GM12878 (cell line): Measurements from ENCODE around the gene MYO7B. TPM values are rescaled to one million over a fixed set of nuclear protein-coding genes. Genes with fewer than 3 reads are reported as not detected.

Experiments
- ATAC-seq: fragments of 200-7000 bp; cut with Tn5 transposase; 3 replicates; pipeline ENCODE4 v1.9.1; 2020; ENCODE audit warnings: mild to moderate bottlenecking, moderate library complexity
- BruUV-seq: library from RNA; stranded (reverse); fragments of 400-500 nt; replicated peaks from 2 replicates; lab custom pipeline; 2021; lab: Mats Ljungman, UMichigan
- CTCF ChIA-PET: fragments of 300-600 bp; sonication (Branson Sonifier 250); formaldehyde crosslinking; extraction: SDS; loops from one replicate; lab custom pipeline; 2021; ENCODE audit warnings: inconsistent platforms; lab: Yijun Ruan, JAX
- POLR2A ChIA-PET: fragments of 350-600 bp; formaldehyde crosslinking; extraction: SDS; loops from one replicate; lab custom pipeline; 2021; ENCODE audit warnings: inconsistent platforms; lab: Charles Lee
- RAD21 ChIA-PET: fragments of 300-600 bp; sonication (Branson Sonifier 250); formaldehyde crosslinking; loops from one replicate; lab custom pipeline; 2023; ENCODE audit warnings: antibody characterized with exemption; ENCODE audit not compliant: unreplicated experiment; lab: Charles Lee
- SMC1A ChIA-PET: fragments of 300-600 bp; sonication (Branson Sonifier 250); formaldehyde crosslinking; loops from one replicate; lab custom pipeline; 2023; ENCODE audit not compliant: unreplicated experiment, uncharacterized antibody; lab: Charles Lee
- DNase-seq: peaks from one replicate; pipeline ENCODE4 v3.0.0-alpha.2; 2011; ENCODE audit warnings: low read depth, low spot score
- FAIRE-seq: peaks from 3 replicates; lab custom pipeline; 2011; peaks lifted over from hg19 to GRCh38; lab: Jason Lieb, UNC
- H2AFZ ChIP-seq: 2 replicates; pipeline ENCODE4 v1.6.0; 2011; ENCODE audit warnings: low read depth, low read length, control low read depth; ENCODE audit not compliant: control insufficient read depth
- H3K27ac ChIP-seq: 2 replicates; pipeline ENCODE4 v1.5.1; 2011; ENCODE audit warnings: control low read depth; ENCODE audit not compliant: control insufficient read depth, insufficient read depth
- H3K27me3 ChIP-seq, 2 experiments: replicated peaks in 1 of 2; 2 replicates each; pipeline versions ENCODE4 v1.6.0 to v1.6.1; 2011; ENCODE audit warnings: low read length in 1 of 2; ENCODE audit not compliant: control insufficient read depth in 2 of 2, insufficient read depth in 2 of 2
- H3K36me3 ChIP-seq, 2 experiments: 2 replicates each; pipeline ENCODE4 v1.5.1; 2011; ENCODE audit warnings: low read length in 1 of 2; ENCODE audit not compliant: control insufficient read depth in 2 of 2, insufficient read depth in 2 of 2
- H3K4me1 ChIP-seq: 2 replicates; pipeline ENCODE4 v1.6.1; 2011; ENCODE audit warnings: mild to moderate bottlenecking, low read length, moderate library complexity, mixed read lengths; ENCODE audit not compliant: control insufficient read depth, insufficient read depth
- H3K4me2 ChIP-seq: 2 replicates; pipeline ENCODE4 v1.6.0; 2011; ENCODE audit warnings: control low read depth; ENCODE audit not compliant: control insufficient read depth, insufficient read depth
- H3K4me3 ChIP-seq: fragments of 200-600 bp; sonication (generic); 2 replicates; pipeline ENCODE4 v1.5.1; 2016
- H3K79me2 ChIP-seq: 2 replicates; pipeline ENCODE4 v1.6.0; 2011; ENCODE audit warnings: low read length; ENCODE audit not compliant: control insufficient read depth, insufficient read depth
- H3K9ac ChIP-seq: 2 replicates; pipeline ENCODE4 v1.8.0; 2011; ENCODE audit warnings: low read length, control low read depth, mixed read lengths; ENCODE audit not compliant: control insufficient read depth, insufficient read depth
- H3K9me3 ChIP-seq: replicated peaks from 3 replicates; pipeline ENCODE4 v1.5.1; 2011; ENCODE audit warnings: mild to moderate bottlenecking, low read length; ENCODE audit not compliant: control insufficient read depth, insufficient read depth
- H4K20me1 ChIP-seq: 2 replicates; pipeline ENCODE4 v1.6.0; 2011; ENCODE audit not compliant: control insufficient read depth, insufficient read depth
- CBX3 ChIP-seq: fragments of 200-600 bp; sonication (generic); IDR thresholded peaks from 2 replicates; pipeline ENCODE4 v1.6.1; 2016; ENCODE audit warnings: low read depth, borderline replicate concordance
- CEBPZ ChIP-seq: fragments of 150-350 bp; IDR thresholded peaks from 2 replicates; pipeline ENCODE4 v1.6.1; 2016; ENCODE audit warnings: low read depth, low read length
- GABPA ChIP-seq: IDR thresholded peaks from 2 replicates; pipeline ENCODE4 v1.6.1; 2014; ENCODE audit warnings: antibody characterized with exemption, low read depth, mild to moderate bottlenecking, inconsistent platforms
- IKZF2 ChIP-seq, 2 experiments: fragments of 450-650 bp; IDR thresholded peaks; 2 replicates each; pipeline ENCODE4 v1.6.1; 2017; ENCODE audit warnings: mild to moderate bottlenecking in 2 of 2, moderate library complexity in 2 of 2
- MEF2A ChIP-seq: IDR thresholded peaks from 2 replicates; pipeline ENCODE4 v1.6.1; 2011; ENCODE audit warnings: low read depth, mild to moderate bottlenecking, low read length, moderate library complexity; ENCODE audit not compliant: insufficient read depth
- MEF2B ChIP-seq: fragments of 450-650 bp; IDR thresholded peaks from 2 replicates; pipeline ENCODE4 v1.6.1; 2018; ENCODE audit warnings: mild to moderate bottlenecking, moderate library complexity; ENCODE audit not compliant: partially characterized antibody, poor library complexity, severe bottlenecking
- NFYB ChIP-seq: IDR thresholded peaks from 2 replicates; pipeline ENCODE4 v1.6.1; 2011; ENCODE audit warnings: low read depth, mild to moderate bottlenecking, low read length, improper control_type of control experiment, moderate library complexity; ENCODE audit not compliant: insufficient read depth
- POU2F2 ChIP-seq: IDR thresholded peaks from 3 replicates; pipeline ENCODE4 v1.6.1; 2011; ENCODE audit warnings: low read depth, mild to moderate bottlenecking, low read length, borderline replicate concordance
- RAD21 ChIP-seq: IDR thresholded peaks from 2 replicates; pipeline ENCODE4 v1.6.1; 2011; ENCODE audit warnings: mild to moderate bottlenecking, low read depth, low read length, moderate library complexity; ENCODE audit not compliant: insufficient read depth
- RCOR1 ChIP-seq: conservative IDR thresholded peaks from 2 replicates; pipeline ENCODE4 v1.6.1; 2012; ENCODE audit warnings: low read depth, low read length, improper control_type of control experiment
- SIX5 ChIP-seq: IDR thresholded peaks from 2 replicates; pipeline ENCODE4 v1.6.1; 2011; ENCODE audit warnings: mild to moderate bottlenecking, low read depth, low read length, moderate library complexity; ENCODE audit not compliant: severe bottlenecking
- STAT3 ChIP-seq: IDR thresholded peaks from 2 replicates; pipeline ENCODE4 v1.6.1; 2011; ENCODE audit warnings: low read depth, low read length, improper control_type of control experiment
- YY1 ChIP-seq: IDR thresholded peaks from 2 replicates; pipeline ENCODE4 v1.6.1; 2011; ENCODE audit warnings: low read depth, mild to moderate bottlenecking, low read length
- ZNF274 ChIP-seq: IDR thresholded peaks from one replicate; pipeline ENCODE4 v1.8.0; 2011; ENCODE audit not compliant: insufficient read length, insufficient read depth
- ZNF384 ChIP-seq: IDR thresholded peaks from 2 replicates; pipeline ENCODE4 v1.6.1; 2012; ENCODE audit warnings: low read depth, mild to moderate bottlenecking, low read length, improper control_type of control experiment, borderline replicate concordance
- ZNF622 ChIP-seq: fragments of 450-650 bp; IDR thresholded peaks from 2 replicates; pipeline ENCODE4 v1.6.1; 2017; ENCODE audit warnings: mild to moderate bottlenecking, inconsistent platforms
- WGBS: methylation state at CpG from one replicate; pipeline ENCODE4 v1.1.6; 2016; ENCODE audit warnings: low lambda C conversion rate; ENCODE audit not compliant: insufficient replicate concordance, insufficient coverage; ENCODE audit errors: missing lambda C conversion rate; 5-methylcytosine and 5-hydroxymethylcytosine counted together
- in situ Hi-C: fragments of 300-500 bp; cut with MboI; formaldehyde crosslinking; loops from 9 replicates; pipeline ENCODE4 v1.14.3; 2018; ENCODE audit warnings: mixed read lengths
- intact Hi-C: fragments of 100-400 bp; cut with micrococcal nuclease; formaldehyde crosslinking; loops from one replicate; pipeline ENCODE4 v1.14.2; 2022; ENCODE audit not compliant: unreplicated experiment
- polyA plus RNA-seq, 11 experiments: library from polyadenylated mRNA; depleted of rRNA in 4 of 11; unstranded in 6 of 11; stranded (reverse) in 5 of 11; fragments of >200 nt; fragmentation: Nextera tagmentation in 4 of 11; fragmentation: Illumina TruSeq in 1 of 11; extraction: Ambion mirVana in 4 of 11; extraction: Trizol in 1 of 11; gene quantifications; 1 replicate in 1 of 11; 2 replicates in 10 of 11; pipeline versions ENCODE4 v1.2.1 to v1.2.3, GENCODE V29; 2011 to 2016; ENCODE audit warnings: inconsistent platforms in 2 of 11, missing spikeins in 2 of 11, low read depth in 1 of 11
- total RNA-seq, 4 experiments: library from RNA; depleted of rRNA in 3 of 4; stranded (reverse); fragments of >200 nt in 3 of 4; fragmentation: Illumina TruSeq in 1 of 4; extraction: Trizol in 1 of 4; gene quantifications; 2 replicates each; pipeline versions ENCODE4 v1.2.1 to v1.2.3, GENCODE V29; 2013 to 2021
- TF ChIP-seq, protein P1 (sequence below): fragments of 450-650 bp; IDR thresholded peaks from 2 replicates; pipeline ENCODE4 v1.6.1; 2017; ENCODE audit warnings: low read depth, mild to moderate bottlenecking, moderate library complexity
- TF ChIP-seq, protein P2 (sequence below): IDR thresholded peaks from 2 replicates; pipeline ENCODE4 v1.6.1; 2011; ENCODE audit warnings: low read depth, mild to moderate bottlenecking, low read length, moderate library complexity, borderline replicate concordance; ENCODE audit errors: extremely low read depth

Gene MYO7B
- total and polyA plus RNA-seq, 10 of the 15 experiments (the other 5 are each of a cell fraction or from before 2014, with no cell fraction given) = 0.08 to 4.8 (median 1.2) TPM

- Histone ChIP-seq H3K27me3 (no peaks in the 10 kb centered on the region), H3K79me2 (no peaks in the 10 kb centered on the region), H3K9ac (no peak overlapping the region), H3K4me1 (no peaks in the 10 kb centered on the region), H2AFZ (no peak overlapping the region), H3K4me2 (no peak overlapping the region), H3K9me3 (no peaks in the 10 kb centered on the region), H3K36me3 (no peaks in the 10 kb centered on the region), H3K4me3 (no peak overlapping the region), H4K20me1 (no peaks in the 10 kb centered on the region), H3K27ac (no peak overlapping the region)
- CTCF ChIA-PET = interaction anchor here (0.6 to 1.9 kb wide), 5 partner anchors 9 to 616 kb away, joined by 3 to 12 read pairs (median 7); no protein-coding TSS in a partner anchor
- POLR2A ChIA-PET = interaction anchor here (0.7 kb wide), 1 partner anchor 60 kb away, joined by 3 read pairs; the partner anchor contains the start of gene SFT2D3
- WGBS = 68% methylated on average over 6 of the region's 6 CpGs
- SMC1A ChIA-PET = no interaction called here
- RAD21 ChIA-PET = no interaction called here
- in situ Hi-C loops = no loop called here
- FAIRE-seq (no peak), DNase-seq (no peak), ATAC-seq (no peak)
- intact Hi-C loops = no loop called here
- BruUV-seq = no TSS peak
- TF ChIP-seq RAD21 (no peak), POU2F2 (no peak), RCOR1 (no peak), MEF2A (no peak), ZNF622 (no peak), CBX3 (no peak), IKZF2 (IDR thresholded peaks at IDR 0.05) (no peak), ZNF274 (no peak), YY1 (no peak), ZNF384 (no peak), CEBPZ (no peak), STAT3 (no peak), MEF2B (no peak), GABPA (no peak), NFYB (no peak), SIX5 (no peak)
- TF ChIP-seq, protein P1, sequence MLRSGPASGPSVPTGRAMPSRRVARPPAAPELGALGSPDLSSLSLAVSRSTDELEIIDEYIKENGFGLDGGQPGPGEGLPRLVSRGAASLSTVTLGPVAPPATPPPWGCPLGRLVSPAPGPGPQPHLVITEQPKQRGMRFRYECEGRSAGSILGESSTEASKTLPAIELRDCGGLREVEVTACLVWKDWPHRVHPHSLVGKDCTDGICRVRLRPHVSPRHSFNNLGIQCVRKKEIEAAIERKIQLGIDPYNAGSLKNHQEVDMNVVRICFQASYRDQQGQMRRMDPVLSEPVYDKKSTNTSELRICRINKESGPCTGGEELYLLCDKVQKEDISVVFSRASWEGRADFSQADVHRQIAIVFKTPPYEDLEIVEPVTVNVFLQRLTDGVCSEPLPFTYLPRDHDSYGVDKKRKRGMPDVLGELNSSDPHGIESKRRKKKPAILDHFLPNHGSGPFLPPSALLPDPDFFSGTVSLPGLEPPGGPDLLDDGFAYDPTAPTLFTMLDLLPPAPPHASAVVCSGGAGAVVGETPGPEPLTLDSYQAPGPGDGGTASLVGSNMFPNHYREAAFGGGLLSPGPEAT = no peak
- TF ChIP-seq, protein P2, sequence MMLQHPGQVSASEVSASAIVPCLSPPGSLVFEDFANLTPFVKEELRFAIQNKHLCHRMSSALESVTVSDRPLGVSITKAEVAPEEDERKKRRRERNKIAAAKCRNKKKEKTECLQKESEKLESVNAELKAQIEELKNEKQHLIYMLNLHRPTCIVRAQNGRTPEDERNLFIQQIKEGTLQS = no peak
Observed at GRCh38 chr2:127641133-127641532, 105.7 kb downstream of the MYO7B start.
